ENCODE measurements around the gene GRK7. TPM values are rescaled to one million over a fixed set of nuclear protein-coding genes. Genes with fewer than 3 reads are reported as not detected.

The GRK7 gene
- total and polyA plus RNA-seq, 8 donors, result 0.05 to 0.37 (median 0.29) TPM; not detected in 5

- Histone ChIP-seq H3K27ac (no peak overlapping the region), H3K9me3 (peaks cover 0 to 8% (median 2%) of the 10 kb centered on the region in 4 donors), H3K4me3 (no peak overlapping the region), H3K27me3 (peaks cover 0 to 7% (median 0%) of the 10 kb centered on the region in 3 donors), H3K36me3 (no peaks in the 10 kb centered on the region), H3K4me1 (no peaks in the 10 kb centered on the region)
- DNase-seq, result no peak
- 48 to 69% (median 55%) methylated on average over 4 of the region's 4 CpGs for WGBS, 5 donors
- intact Hi-C loops (cut with DNase I; ENCODE audit: low total_unique reads), result no loop called here
- TF ChIP-seq POLR2A (IDR thresholded peaks at IDR 0.05), result no peak
- TF ChIP-seq POLR2AphosphoS5 (IDR thresholded peaks at IDR 0.05), result no peak
- TF ChIP-seq CTCF (IDR thresholded peaks at IDR 0.05), result no peak
- no peak for TF ChIP-seq EP300 (IDR thresholded peaks at IDR 0.05)
Observed at GRCh38 chr3:141812586-141812985, 49.4 kb downstream of the GRK7 start.

Small RNA genes lying within 50 kb of the gene (small RNA-seq; reads per million reads assigned to genes)
- gene AC112771.1, result 0 reads per million in 4 donors

Other genes with a start within 250 kb of the GRK7 start
- 100 to 1,000 TPM in 1 of 5 donors, 10 to 100 TPM in 4; 40.2 to 236 (median 62.4) TPM for gene RNF7, start 25.1 kb upstream of the GRK7 start, total RNA-seq
- gene RNF7, start 25.1 kb upstream of the GRK7 start, polyA plus RNA-seq, result 100 to 1,000 TPM; 128 to 154 (median 145) TPM
- gene ATP1B3, start 113.2 kb downstream of the GRK7 start, total RNA-seq, result 10 to 100 TPM; 19.6 to 98.2 (median 58.9) TPM
- gene ATP1B3, start 113.2 kb downstream of the GRK7 start, polyA plus RNA-seq, result 100 to 1,000 TPM in 1 of 3 donors, 10 to 100 TPM in 2; 19.7 to 122 (median 36.0) TPM

Measured in stomach (tissue), 9 donors.